ENCODE data around the gene PTGES2. TPM values are rescaled to one million over a fixed set of nuclear protein-coding genes. Genes with fewer than 3 reads are reported as not detected.

Gene PTGES2
- total RNA-seq, 2 donors from 2014 or later, result 73.5 to 84.5 TPM

- no peak overlapping the region for H3K27ac ChIP-seq (ENCODE audit: low read depth, low read length)
- no peaks in the 10 kb centered on the region for H3K9me3 ChIP-seq (ENCODE audit: control insufficient read depth, low read length)
- H3K27me3 Mint-ChIP-seq (ENCODE audit: insufficient read depth), result peaks cover 6% of the 10 kb centered on the region
- H3K4me3 ChIP-seq (ENCODE audit: low read length), result no peak overlapping the region
- peaks cover 3% of the 10 kb centered on the region for H3K4me1 Mint-ChIP-seq
- peak; percentile 39 for DNase-seq
- WGBS, 2 experiments (ENCODE audit: insufficient coverage in 1 of 2, insufficient read length in 1 of 2), result 84 to 94% methylated on average over 5 to 13 of the region's 13 CpGs
- no peaks in the 10 kb centered on the region for H3K36me3 Mint-ChIP-seq (ENCODE audit: low read depth)
- no peaks in the 10 kb centered on the region for H3K9me3 Mint-ChIP-seq
- no peaks in the 10 kb centered on the region for H3K4me1 ChIP-seq (ENCODE audit: control insufficient read depth, insufficient read depth, low read length)
- TF ChIP-seq, protein P1, sequence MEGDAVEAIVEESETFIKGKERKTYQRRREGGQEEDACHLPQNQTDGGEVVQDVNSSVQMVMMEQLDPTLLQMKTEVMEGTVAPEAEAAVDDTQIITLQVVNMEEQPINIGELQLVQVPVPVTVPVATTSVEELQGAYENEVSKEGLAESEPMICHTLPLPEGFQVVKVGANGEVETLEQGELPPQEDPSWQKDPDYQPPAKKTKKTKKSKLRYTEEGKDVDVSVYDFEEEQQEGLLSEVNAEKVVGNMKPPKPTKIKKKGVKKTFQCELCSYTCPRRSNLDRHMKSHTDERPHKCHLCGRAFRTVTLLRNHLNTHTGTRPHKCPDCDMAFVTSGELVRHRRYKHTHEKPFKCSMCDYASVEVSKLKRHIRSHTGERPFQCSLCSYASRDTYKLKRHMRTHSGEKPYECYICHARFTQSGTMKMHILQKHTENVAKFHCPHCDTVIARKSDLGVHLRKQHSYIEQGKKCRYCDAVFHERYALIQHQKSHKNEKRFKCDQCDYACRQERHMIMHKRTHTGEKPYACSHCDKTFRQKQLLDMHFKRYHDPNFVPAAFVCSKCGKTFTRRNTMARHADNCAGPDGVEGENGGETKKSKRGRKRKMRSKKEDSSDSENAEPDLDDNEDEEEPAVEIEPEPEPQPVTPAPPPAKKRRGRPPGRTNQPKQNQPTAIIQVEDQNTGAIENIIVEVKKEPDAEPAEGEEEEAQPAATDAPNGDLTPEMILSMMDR (conservative IDR thresholded peaks at IDR 0.05), result no peak
- H3K9ac ChIP-seq (ENCODE audit: extremely low read depth, low read length, poor library complexity, severe bottlenecking), result no peak overlapping the region
- H3K36me3 ChIP-seq (ENCODE audit: control insufficient read depth, insufficient read depth, low read length), result no peaks in the 10 kb centered on the region
- no peak overlapping the region for H3K4me3 Mint-ChIP-seq
- no peak overlapping the region for H3K27ac Mint-ChIP-seq
- no peaks in the 10 kb centered on the region for H3K27me3 ChIP-seq (ENCODE audit: control insufficient read depth, insufficient read depth, low read length, poor library complexity, severe bottlenecking)
Observed at GRCh38 chr9:128153947-128154695, 26.6 kb upstream of the PTGES2 start.

GRCh38 chr9:128153060-128153946 is 25.8 kb upstream of the PTGES2 start:
- TF ChIP-seq, protein P1 (conservative IDR thresholded peaks at IDR 0.05), result no peak
- Histone ChIP-seq H3K36me3 (ENCODE audit: control insufficient read depth, insufficient read depth, low read length) (no peaks in the 10 kb centered on the region), H3K4me3 (ENCODE audit: low read length) (no peak overlapping the region), H3K27ac (ENCODE audit: low read depth, low read length) (no peak overlapping the region), H3K9ac (ENCODE audit: extremely low read depth, low read length, poor library complexity, severe bottlenecking) (no peak overlapping the region), H3K27me3 (ENCODE audit: control insufficient read depth, insufficient read depth, low read length, poor library complexity, severe bottlenecking) (no peaks in the 10 kb centered on the region), H3K4me1 (ENCODE audit: control insufficient read depth, insufficient read depth, low read length) (no peaks in the 10 kb centered on the region), H3K9me3 (ENCODE audit: control insufficient read depth, low read length) (no peaks in the 10 kb centered on the region)
- H3K27me3 Mint-ChIP-seq (ENCODE audit: insufficient read depth), result peaks cover 6% of the 10 kb centered on the region
- no peak overlapping the region for H3K4me3 Mint-ChIP-seq
- H3K4me1 Mint-ChIP-seq, result peaks cover 3% of the 10 kb centered on the region
- DNase-seq, result peak; percentile 46
- H3K36me3 Mint-ChIP-seq (ENCODE audit: low read depth), result no peaks in the 10 kb centered on the region
- 78 to 89% methylated on average over 5 to 26 of the region's 26 CpGs for WGBS, 2 experiments (ENCODE audit: insufficient coverage in 1 of 2, insufficient read length in 1 of 2)
- no peak overlapping the region for H3K27ac Mint-ChIP-seq
- no peaks in the 10 kb centered on the region for H3K9me3 Mint-ChIP-seq

DNA sequence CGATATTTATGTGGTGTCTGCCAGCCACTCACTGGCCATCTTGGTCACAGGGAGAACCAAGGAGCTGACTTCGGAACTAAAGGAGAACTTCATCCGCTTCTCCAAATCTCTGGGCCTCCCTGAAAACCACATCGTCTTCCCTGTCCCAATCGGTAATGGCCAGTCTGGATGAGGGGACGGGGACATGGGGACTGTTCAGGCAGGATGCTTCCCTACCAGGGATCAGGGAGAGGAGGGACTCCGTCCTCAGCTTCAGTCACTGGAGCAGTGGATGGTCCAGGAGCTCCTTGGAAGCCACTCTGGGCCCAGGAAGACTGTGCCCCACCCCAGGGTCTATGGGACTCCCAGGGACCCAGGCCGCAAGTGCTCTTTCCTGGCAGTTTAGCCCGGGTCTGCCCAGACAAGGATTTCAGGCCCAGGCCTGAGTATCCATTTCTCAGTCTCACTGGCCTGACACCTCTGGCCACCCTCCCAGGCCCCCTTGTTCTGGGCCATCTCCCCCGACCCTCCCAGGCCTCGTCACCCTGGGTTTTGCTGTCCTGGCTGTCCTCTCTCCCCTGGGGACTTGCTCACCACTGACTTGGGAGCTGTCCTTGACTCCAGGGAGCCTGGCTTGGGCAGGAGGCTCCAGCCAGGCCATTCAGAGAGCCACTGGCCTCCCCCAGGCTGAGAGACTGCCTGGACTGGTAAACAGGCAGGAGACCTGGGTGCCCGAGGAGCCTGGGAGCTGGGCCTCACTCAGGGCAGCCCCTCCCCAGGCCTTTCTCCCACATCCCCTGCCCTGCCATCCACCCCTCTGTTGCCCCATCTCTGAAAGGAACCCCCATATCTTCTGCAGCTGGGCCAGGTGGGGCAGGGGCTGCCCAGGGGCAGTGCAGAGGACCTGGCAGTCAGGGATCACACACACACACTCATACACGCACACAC is 24.9 kb upstream of the PTGES2 start:
- no peak overlapping the region for H3K27ac ChIP-seq (ENCODE audit: low read depth, low read length)
- H3K4me1 Mint-ChIP-seq, result peaks cover 3% of the 10 kb centered on the region
- H3K36me3 Mint-ChIP-seq (ENCODE audit: low read depth), result no peaks in the 10 kb centered on the region
- H3K36me3 ChIP-seq (ENCODE audit: control insufficient read depth, insufficient read depth, low read length), result no peaks in the 10 kb centered on the region
- no peak overlapping the region for H3K4me3 Mint-ChIP-seq
- no peaks in the 10 kb centered on the region for H3K27me3 ChIP-seq (ENCODE audit: control insufficient read depth, insufficient read depth, low read length, poor library complexity, severe bottlenecking)
- no peak overlapping the region for H3K4me3 ChIP-seq (ENCODE audit: low read length)
- H3K27ac Mint-ChIP-seq, result no peak overlapping the region
- WGBS, 2 experiments (ENCODE audit: insufficient coverage in 1 of 2, insufficient read length in 1 of 2), result 91 to 96% methylated on average over 10 to 13 of the region's 13 CpGs
- no peaks in the 10 kb centered on the region for H3K9me3 ChIP-seq (ENCODE audit: control insufficient read depth, low read length)
- TF ChIP-seq, protein P1 (conservative IDR thresholded peaks at IDR 0.05), result no peak
- DNase-seq, result peak; percentile 43
- peaks cover 6% of the 10 kb centered on the region for H3K27me3 Mint-ChIP-seq (ENCODE audit: insufficient read depth)
- H3K9me3 Mint-ChIP-seq, result no peaks in the 10 kb centered on the region
- H3K9ac ChIP-seq (ENCODE audit: extremely low read depth, low read length, poor library complexity, severe bottlenecking), result no peak overlapping the region
- no peaks in the 10 kb centered on the region for H3K4me1 ChIP-seq (ENCODE audit: control insufficient read depth, insufficient read depth, low read length)

Measured in endodermal cell (in vitro differentiated cells).